Activated CD4-positive, alpha-beta T cell treated with anti-CD3 and anti-CD28 coated beads, Interleukin-2, amount 10 ng/mL, durations not matched to agents 7 days and 5 days (primary cell): ENCODE measurements around the gene PSMD2. TPM values are rescaled to one million over a fixed set of nuclear protein-coding genes. Genes with fewer than 3 reads are reported as not detected.
"Not testable (repeated sequence)": the region's sequence is repeated elsewhere in the genome, so short reads cannot be mapped to it uniquely, and the experiment has no call there.

Source experiments
- CTCF ChIA-PET: fragments of 350-600 bp; sonication (Branson Sonifier 250); formaldehyde crosslinking; loops from one replicate; lab custom pipeline; 2021; ENCODE audit warnings: antibody characterized with exemption; lab: Charles Lee
- POLR2A ChIA-PET: fragments of 350-600 bp; sonication (Branson Sonifier 250); formaldehyde crosslinking; loops from one replicate; lab custom pipeline; 2021; ENCODE audit warnings: antibody characterized with exemption; lab: Charles Lee
- DNase-seq: peaks from one replicate; pipeline ENCODE4 v3.0.0-alpha.2; 2020
- H3K27ac Mint-ChIP-seq: one replicate; pipeline ENCODE4 v1.8.0; 2021; ENCODE audit warnings: mild to moderate bottlenecking, moderate library complexity, mixed read lengths
- H3K27me3 Mint-ChIP-seq: one replicate; pipeline ENCODE4 v1.8.0; 2021; ENCODE audit warnings: mixed read lengths
- H3K36me3 Mint-ChIP-seq: one replicate; pipeline ENCODE4 v1.8.0; 2021; ENCODE audit warnings: low read depth, mixed read lengths
- H3K4me1 Mint-ChIP-seq: one replicate; pipeline ENCODE4 v1.8.0; 2021; ENCODE audit warnings: mixed read lengths
- H3K4me3 Mint-ChIP-seq: one replicate; pipeline ENCODE4 v1.8.0; 2021; ENCODE audit warnings: mild to moderate bottlenecking, moderate library complexity, mixed read lengths
- H3K9me3 Mint-ChIP-seq: one replicate; pipeline ENCODE4 v1.8.0; 2021; ENCODE audit warnings: mixed read lengths
- total RNA-seq, 2 experiments: library from RNA; stranded (reverse); gene quantifications; one replicate each; pipeline ENCODE4 v1.2.3, GENCODE V29; 2021

Gene PSMD2
- total RNA-seq, 2 experiments from 2014 or later, result 188 to 193 TPM

- H3K36me3 Mint-ChIP-seq, result peaks cover 6% of the 10 kb centered on the region
- POLR2A ChIA-PET, result interaction anchor here (0.7 kb wide), 1 partner anchor 59 kb away, joined by 4 read pairs; no protein-coding TSS in a partner anchor
Measured at GRCh38 chr3:184261854-184262763, 36.9 kb upstream of the PSMD2 start.

GRCh38 chr3:184262764-184263179 is 36.3 kb upstream of the PSMD2 start:
- Mint-ChIP-seq H3K4me3 (peak overlapping the region; percentile 59), H3K36me3 (peaks cover 6% of the 10 kb centered on the region), H3K27me3 (peaks cover 51% of the 10 kb centered on the region), H3K9me3 (no peaks in the 10 kb centered on the region), H3K27ac (no peak overlapping the region), H3K4me1 (peaks cover 20% of the 10 kb centered on the region)
- ChIA-PET POLR2A (interaction anchor here (0.7 kb wide), 1 partner anchor 58 kb away, joined by 4 read pairs; no protein-coding TSS in a partner anchor), CTCF (interaction anchor here (1.2 to 1.8 kb wide), 2 partner anchors 10 to 13 kb away, joined by 4 to 5 read pairs; partner anchors contain the start of gene EEF1AKMT4)
- no peak for DNase-seq

More at GRCh38 chr3:184261854-184262763, 36.9 kb upstream of the PSMD2 start:
- DNase-seq, result peak; percentile 22
- Mint-ChIP-seq H3K9me3 (no peaks in the 10 kb centered on the region), H3K4me1 (peaks cover 20% of the 10 kb centered on the region), H3K27me3 (peaks cover 45% of the 10 kb centered on the region), H3K4me3 (peak overlapping the region; percentile 78), H3K27ac (peak overlapping the region; percentile 0)
- CTCF ChIA-PET, result interaction anchor here (1.2 to 1.8 kb wide), 2 partner anchors 11 to 12 kb away, joined by 4 to 5 read pairs; partner anchors contain the start of gene EEF1AKMT4

- H3K4me3 Mint-ChIP-seq, CTCF ChIA-PET, H3K36me3 Mint-ChIP-seq, H3K9me3 Mint-ChIP-seq, POLR2A ChIA-PET, H3K4me1 Mint-ChIP-seq, H3K27ac Mint-ChIP-seq, DNase-seq: not testable (repeated sequence)
- peaks cover 26% of the 10 kb centered on the region for H3K27me3 Mint-ChIP-seq
Measured at GRCh38 chr3:184267249-184267648, 31.8 kb upstream of the PSMD2 start.

GRCh38 chr3:184272269-184272668 is 26.8 kb upstream of the PSMD2 start:
- ChIA-PET POLR2A (no interaction called here), CTCF (interaction anchor here (0.6 to 2.3 kb wide), 3 partner anchors 9 to 274 kb away, joined by 4 to 5 read pairs (median 5); no protein-coding TSS in a partner anchor)
- Mint-ChIP-seq H3K4me1 (no peaks in the 10 kb centered on the region), H3K27ac (no peak overlapping the region), H3K4me3 (no peak overlapping the region), H3K36me3 (no peaks in the 10 kb centered on the region), H3K9me3 (no peaks in the 10 kb centered on the region), H3K27me3 (peaks cover 31% of the 10 kb centered on the region)
- no peak for DNase-seq

GRCh38 chr3:184275381-184275701 is 23.7 kb upstream of the PSMD2 start:
- Mint-ChIP-seq H3K27me3 (peaks cover 31% of the 10 kb centered on the region), H3K36me3 (no peaks in the 10 kb centered on the region), H3K27ac (no peak overlapping the region), H3K9me3 (no peaks in the 10 kb centered on the region), H3K4me3 (no peak overlapping the region), H3K4me1 (no peaks in the 10 kb centered on the region)
- no peak for DNase-seq
- CTCF ChIA-PET, result no interaction called here
- POLR2A ChIA-PET, result no interaction called here

GRCh38 chr3:184275961-184276910 is 22.8 kb upstream of the PSMD2 start, which contains the start of gene ECE2:
TSS of gene ECE2 (plus strand) at chr3:184276022. CDS start at chr3:184276154, 132 bp downstream.
- Mint-ChIP-seq H3K27ac (no peak within 1 kb of the TSS), H3K36me3 (no peaks in the 10 kb centered on the region), H3K9me3 (no peaks in the 10 kb centered on the region), H3K4me3 (no peak within 1 kb of the TSS), H3K27me3 (peaks cover 31% of the 10 kb centered on the region), H3K4me1 (no peaks in the 10 kb centered on the region)
- DNase-seq, result no peak
- CTCF ChIA-PET, result no interaction called here
- POLR2A ChIA-PET, result no interaction called here

- Mint-ChIP-seq H3K27me3 (peaks cover 31% of the 10 kb centered on the region), H3K9me3 (no peaks in the 10 kb centered on the region), H3K36me3 (no peaks in the 10 kb centered on the region), H3K4me1 (no peaks in the 10 kb centered on the region), H3K27ac (no peak overlapping the region), H3K4me3 (no peak overlapping the region)
- ChIA-PET CTCF (no interaction called here), POLR2A (no interaction called here)
- no peak for DNase-seq
Measured at GRCh38 chr3:184277366-184277765, 21.7 kb upstream of the PSMD2 start.

- Mint-ChIP-seq H3K4me3 (no peak overlapping the region), H3K27ac (no peak overlapping the region), H3K36me3 (no peaks in the 10 kb centered on the region), H3K9me3 (no peaks in the 10 kb centered on the region), H3K27me3 (peaks cover 6% of the 10 kb centered on the region), H3K4me1 (no peaks in the 10 kb centered on the region)
- CTCF ChIA-PET, result no interaction called here
- no peak for DNase-seq
- POLR2A ChIA-PET, result no interaction called here
Measured at GRCh38 chr3:184282941-184283340, 16.1 kb upstream of the PSMD2 start.

GRCh38 chr3:184283681-184284080 is 15.4 kb upstream of the PSMD2 start:
- ChIA-PET POLR2A (no interaction called here), CTCF (interaction anchor here (0.6 kb wide), 2 partner anchors 16 to 519 kb away, joined by 3 to 8 read pairs; no protein-coding TSS in a partner anchor)
- H3K4me1 Mint-ChIP-seq, result no peaks in the 10 kb centered on the region
- peaks cover 6% of the 10 kb centered on the region for H3K27me3 Mint-ChIP-seq
- H3K9me3 Mint-ChIP-seq, result no peaks in the 10 kb centered on the region
- DNase-seq, result no peak
- no peaks in the 10 kb centered on the region for H3K36me3 Mint-ChIP-seq
- H3K27ac Mint-ChIP-seq, result no peak overlapping the region
- H3K4me3 Mint-ChIP-seq, result no peak overlapping the region

- ChIA-PET CTCF (interaction anchor here (0.5 to 1.6 kb wide), 3 partner anchors 57 to 256 kb away, joined by 3 to 5 read pairs (median 4); no protein-coding TSS in a partner anchor), POLR2A (no interaction called here)
- peaks cover 4% of the 10 kb centered on the region for H3K4me1 Mint-ChIP-seq
- peak; percentile 38 for DNase-seq
- peaks cover 7% of the 10 kb centered on the region for H3K27me3 Mint-ChIP-seq
- no peaks in the 10 kb centered on the region for H3K36me3 Mint-ChIP-seq
- no peaks in the 10 kb centered on the region for H3K9me3 Mint-ChIP-seq
- no peak overlapping the region for H3K4me3 Mint-ChIP-seq
- no peak overlapping the region for H3K27ac Mint-ChIP-seq
Measured at GRCh38 chr3:184284696-184285095, 14.3 kb upstream of the PSMD2 start.

- CTCF ChIA-PET, result interaction anchor here (0.6 to 1.1 kb wide), 5 partner anchors 10 to 394 kb away, joined by 3 to 6 read pairs (median 3); no protein-coding TSS in a partner anchor
- H3K27me3 Mint-ChIP-seq, result peaks cover 7% of the 10 kb centered on the region
Measured at GRCh38 chr3:184289426-184289938, 9.6 kb upstream of the PSMD2 start.

GRCh38 chr3:184290331-184290730 is 8.7 kb upstream of the PSMD2 start:
- no peak for DNase-seq
- Mint-ChIP-seq H3K4me1 (peaks cover 4% of the 10 kb centered on the region), H3K4me3 (no peak overlapping the region), H3K36me3 (no peaks in the 10 kb centered on the region), H3K9me3 (no peaks in the 10 kb centered on the region), H3K27ac (no peak overlapping the region), H3K27me3 (peaks cover 7% of the 10 kb centered on the region)
- ChIA-PET POLR2A (no interaction called here), CTCF (no interaction called here)

More at GRCh38 chr3:184289426-184289938, 9.6 kb upstream of the PSMD2 start:
- H3K4me1 Mint-ChIP-seq, result peaks cover 4% of the 10 kb centered on the region
- POLR2A ChIA-PET, result no interaction called here
- H3K4me3 Mint-ChIP-seq, result no peak overlapping the region
- H3K27ac Mint-ChIP-seq, result no peak overlapping the region
- no peaks in the 10 kb centered on the region for H3K9me3 Mint-ChIP-seq
- H3K36me3 Mint-ChIP-seq, result no peaks in the 10 kb centered on the region
- DNase-seq, result peak; percentile 66
